GM19438 (cell line): Measurements from ENCODE around the gene PLAAT4.
A peak's percentile ranks its signal among the peaks of the same experiment; 100 is the strongest.
"Not testable (repeated sequence)": the region's sequence is repeated elsewhere in the genome, so short reads cannot be mapped to it uniquely, and the experiment has no call there.

Experiments
- ATAC-seq: cut with Tn5 transposase; IDR thresholded peaks from one replicate; pipeline ENCODE4 v1.9.1; 2021; ENCODE audit warnings: low read depth; ENCODE audit not compliant: unreplicated experiment

PLAAT4 gene

GRCh38 chr11:63537293-63538101 is 889 bp downstream of the PLAAT4 start:
- no peak for ATAC-seq

- ATAC-seq: not testable (repeated sequence)
Measured at GRCh38 chr11:63542506-63542905, 5.9 kb downstream of the PLAAT4 start.

- ATAC-seq: no peak
Measured at GRCh38 chr11:63543711-63544110, 7.1 kb downstream of the PLAAT4 start.

- ATAC-seq: no peak
Measured at GRCh38 chr11:63547061-63547460, 10.5 kb downstream of the PLAAT4 start.

GRCh38 chr11:63548178-63548577 is 11.6 kb downstream of the PLAAT4 start:
- no peak for ATAC-seq

- no peak for ATAC-seq
Measured at GRCh38 chr11:63549411-63549810, 12.8 kb downstream of the PLAAT4 start.

- ATAC-seq: not testable (repeated sequence)
Measured at GRCh38 chr11:63550156-63550700, 13.6 kb downstream of the PLAAT4 start.

- no peak for ATAC-seq
Measured at GRCh38 chr11:63551091-63551888, 14.7 kb downstream of the PLAAT4 start.

GRCh38 chr11:63551889-63552266 is 15.3 kb downstream of the PLAAT4 start:
- ATAC-seq: no peak

- no peak for ATAC-seq
Measured at GRCh38 chr11:63552921-63553320, 16.3 kb downstream of the PLAAT4 start.

- peak; percentile 81 for ATAC-seq
Measured at GRCh38 chr11:63553759-63554158, 17.2 kb downstream of the PLAAT4 start.

GRCh38 chr11:63554877-63555223 is 18.2 kb downstream of the PLAAT4 start:
- no peak for ATAC-seq

- ATAC-seq: no peak
Measured at GRCh38 chr11:63556404-63557013, 19.9 kb downstream of the PLAAT4 start.

- ATAC-seq: no peak
Measured at GRCh38 chr11:63557570-63557969, 21.0 kb downstream of the PLAAT4 start.

GRCh38 chr11:63558459-63559157 is 22.0 kb downstream of the PLAAT4 start:
- no peak for ATAC-seq

GRCh38 chr11:63560506-63561180 is 24.0 kb downstream of the PLAAT4 start:
- no peak for ATAC-seq

GRCh38 chr11:63563201-63564055 is 26.8 kb downstream of the PLAAT4 start, which contains the start of gene PLAAT2:
Gene PLAAT2, minus strand, starts transcription at chr11:63563379. Its CDS starts 55 bp downstream, at chr11:63563324.
- no peak for ATAC-seq

- ATAC-seq: peak; percentile 59
Measured at GRCh38 chr11:63564056-63564774, 27.6 kb downstream of the PLAAT4 start.
